Upper lobe of right lung (tissue), 1 donor: Measurements from ENCODE around the gene GALNTL6. TPM values are rescaled to one million over a fixed set of nuclear protein-coding genes. Genes with fewer than 3 reads are reported as not detected.
"Not testable (repeated sequence)": the region's sequence is repeated elsewhere in the genome, so short reads cannot be mapped to it uniquely, and the experiment has no call there.

Source experiments
- ATAC-seq: fragments of 200-7000 bp; cut with Tn5 transposase; one replicate; pipeline ENCODE4 v1.9.1; 2020; ENCODE audit warnings: mild to moderate bottlenecking, moderate library complexity
- DNase-seq: peaks from one replicate; pipeline ENCODE4 v3.0.0-alpha.2; 2020
- H3K27ac ChIP-seq: fragments of 200-600 bp; one replicate; pipeline ENCODE4 v1.8.0; 2022
- H3K27me3 ChIP-seq: fragments of 200-600 bp; one replicate; pipeline ENCODE4 v1.8.0; 2022; ENCODE audit warnings: mild to moderate bottlenecking
- H3K36me3 ChIP-seq: fragments of 200-600 bp; one replicate; pipeline ENCODE4 v1.8.0; 2022
- H3K4me1 ChIP-seq: fragments of 200-600 bp; one replicate; pipeline ENCODE4 v1.8.0; 2022
- H3K4me3 ChIP-seq: fragments of 200-600 bp; one replicate; pipeline ENCODE4 v1.8.0; 2022; ENCODE audit warnings: mild to moderate bottlenecking
- H3K9me3 ChIP-seq: fragments of 200-600 bp; one replicate; pipeline ENCODE4 v1.8.0; 2022
- intact Hi-C: fragments of 100-400 bp; cut with DNase I; formaldehyde crosslinking; loops from one replicate; pipeline ENCODE4 v1.11.0; 2022
- total RNA-seq: library from RNA; stranded (reverse); fragmentation: NEBNext Ultra II Directional; extraction: Animal tissue kit (Norgen Biotek cat#: 25700); gene quantifications from one replicate; pipeline ENCODE4 v1.2.1, GENCODE V29; 2021
- TF ChIP-seq, protein P1 (sequence below): fragments of 200-600 bp; IDR thresholded peaks from one replicate; pipeline ENCODE4 v1.8.0; 2022; ENCODE audit warnings: antibody characterized with exemption
- donor health status: DM: no; HTN: yes; CAD: no; lungs with severe emphysema.

Gene GALNTL6
- total RNA-seq, 1 donor from 2014 or later = 0.20 TPM

DNA sequence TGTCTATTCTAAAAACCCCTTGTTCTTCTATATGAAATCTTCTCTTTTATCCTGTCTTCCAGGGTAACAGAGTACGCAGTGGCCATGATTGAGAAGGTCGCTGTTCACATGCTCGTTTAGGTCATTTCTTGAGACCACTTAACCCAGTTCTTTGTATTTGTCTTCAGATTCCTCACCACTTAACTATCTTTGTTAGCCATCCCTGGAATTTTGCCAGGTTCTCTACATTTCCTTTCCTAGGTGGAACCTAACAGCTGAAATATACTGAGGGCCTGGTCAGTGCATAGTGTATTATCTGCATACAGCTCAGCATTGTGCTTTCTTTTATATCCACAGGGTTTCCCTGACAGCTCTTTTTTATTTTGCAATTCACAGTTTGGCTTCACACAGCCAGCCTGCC, 1206.5 kb downstream of the GALNTL6 start:
- Histone ChIP-seq H3K27me3 (no peaks in the 10 kb centered on the region), H3K27ac (no peak overlapping the region), H3K9me3 (no peaks in the 10 kb centered on the region), H3K4me3 (no peak overlapping the region), H3K36me3 (no peaks in the 10 kb centered on the region), H3K4me1 (no peaks in the 10 kb centered on the region)
- TF ChIP-seq, protein P1, sequence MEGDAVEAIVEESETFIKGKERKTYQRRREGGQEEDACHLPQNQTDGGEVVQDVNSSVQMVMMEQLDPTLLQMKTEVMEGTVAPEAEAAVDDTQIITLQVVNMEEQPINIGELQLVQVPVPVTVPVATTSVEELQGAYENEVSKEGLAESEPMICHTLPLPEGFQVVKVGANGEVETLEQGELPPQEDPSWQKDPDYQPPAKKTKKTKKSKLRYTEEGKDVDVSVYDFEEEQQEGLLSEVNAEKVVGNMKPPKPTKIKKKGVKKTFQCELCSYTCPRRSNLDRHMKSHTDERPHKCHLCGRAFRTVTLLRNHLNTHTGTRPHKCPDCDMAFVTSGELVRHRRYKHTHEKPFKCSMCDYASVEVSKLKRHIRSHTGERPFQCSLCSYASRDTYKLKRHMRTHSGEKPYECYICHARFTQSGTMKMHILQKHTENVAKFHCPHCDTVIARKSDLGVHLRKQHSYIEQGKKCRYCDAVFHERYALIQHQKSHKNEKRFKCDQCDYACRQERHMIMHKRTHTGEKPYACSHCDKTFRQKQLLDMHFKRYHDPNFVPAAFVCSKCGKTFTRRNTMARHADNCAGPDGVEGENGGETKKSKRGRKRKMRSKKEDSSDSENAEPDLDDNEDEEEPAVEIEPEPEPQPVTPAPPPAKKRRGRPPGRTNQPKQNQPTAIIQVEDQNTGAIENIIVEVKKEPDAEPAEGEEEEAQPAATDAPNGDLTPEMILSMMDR = no peak
- intact Hi-C loops = no loop called here
- DNase-seq (no peak), ATAC-seq (no peak)

DNA sequence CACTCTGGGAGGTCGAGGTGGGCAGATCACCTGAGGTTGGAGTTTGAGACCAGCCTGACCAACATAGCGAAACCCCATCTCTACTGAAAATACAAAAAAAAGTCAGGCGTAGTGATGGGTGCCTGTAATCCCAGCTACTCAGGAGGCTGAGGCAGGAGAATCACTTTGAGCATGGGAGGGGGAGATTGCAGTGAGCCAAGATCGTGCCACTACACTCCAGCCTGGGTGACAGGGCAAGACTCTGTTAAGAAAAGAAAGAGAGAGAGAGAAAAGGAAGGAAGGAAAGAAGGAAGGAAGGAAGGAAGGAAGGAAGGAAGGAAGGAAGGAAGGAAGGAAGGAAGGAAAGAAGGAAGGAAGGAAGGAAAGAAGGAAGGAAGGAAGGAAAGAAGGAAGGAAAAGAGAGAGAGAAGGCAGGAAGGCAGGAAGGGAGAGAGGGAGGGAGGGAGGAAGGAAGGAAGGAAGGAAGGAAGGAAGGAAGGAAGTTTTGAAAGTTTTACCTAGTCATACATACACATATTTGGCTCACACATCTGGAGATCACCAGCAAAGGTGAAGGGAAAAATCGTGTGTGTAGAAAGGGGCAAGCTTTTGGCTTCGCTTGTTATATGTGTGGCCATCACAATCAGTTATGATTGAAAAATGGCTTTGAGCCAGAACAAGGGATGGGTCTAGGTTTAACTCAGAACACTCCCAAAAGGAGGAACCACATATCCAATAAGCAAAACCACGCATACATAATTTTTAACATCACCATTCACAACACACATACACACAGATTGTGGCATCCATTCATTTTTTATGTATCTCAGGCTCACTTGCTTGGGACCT, 1208.8 kb downstream of the GALNTL6 start:
- H3K9me3 ChIP-seq, H3K27me3 ChIP-seq, H3K4me3 ChIP-seq, H3K36me3 ChIP-seq, intact Hi-C loops, DNase-seq, H3K27ac ChIP-seq, ATAC-seq, H3K4me1 ChIP-seq: not testable (repeated sequence)

DNA sequence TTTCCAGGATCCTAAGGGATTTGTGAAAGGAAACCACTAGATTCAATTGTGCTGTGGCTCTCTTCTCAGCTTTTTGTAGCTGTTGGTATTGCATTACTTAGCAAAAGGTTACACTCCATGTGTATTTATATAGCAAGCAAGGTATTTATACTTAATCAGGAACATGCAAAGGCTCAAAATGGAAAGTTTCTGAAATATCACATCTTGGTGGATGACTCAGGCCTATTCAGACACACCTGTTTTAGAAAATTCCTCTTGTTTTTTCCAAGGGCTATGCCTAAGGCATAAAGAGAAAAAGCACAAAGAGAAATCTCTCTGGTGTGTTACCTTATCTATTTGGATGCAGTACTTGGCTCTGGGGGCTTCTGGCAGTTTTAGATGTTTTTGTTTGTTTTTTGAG, 1211.0 kb downstream of the GALNTL6 start:
- no peak for ATAC-seq
- TF ChIP-seq, protein P1 = no peak
- Histone ChIP-seq H3K4me3 (no peak overlapping the region), H3K36me3 (no peaks in the 10 kb centered on the region), H3K27me3 (no peaks in the 10 kb centered on the region), H3K4me1 (no peaks in the 10 kb centered on the region), H3K27ac (no peak overlapping the region), H3K9me3 (no peaks in the 10 kb centered on the region)
- no peak for DNase-seq
- intact Hi-C loops = no loop called here

DNA sequence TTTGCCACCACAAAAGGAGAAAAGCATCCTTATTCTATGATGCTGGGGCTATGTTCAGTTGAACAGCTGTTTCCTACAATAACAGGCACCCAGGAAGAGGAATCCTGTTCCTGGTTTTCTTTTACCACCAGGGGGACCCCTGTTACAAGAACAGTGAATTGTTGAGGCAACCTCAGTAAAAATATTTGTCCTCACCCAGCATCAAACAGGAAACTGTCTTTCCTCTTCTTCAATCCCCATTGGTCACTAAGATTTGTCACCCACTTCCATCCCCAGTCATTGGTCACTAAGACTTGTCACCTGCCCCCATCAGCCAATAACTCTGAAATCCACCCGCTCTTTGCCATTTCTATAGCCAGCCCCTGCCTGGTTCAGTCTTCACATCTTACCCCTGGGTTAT, 1211.9 kb downstream of the GALNTL6 start:
- TF ChIP-seq, protein P1 = peak; percentile 67
- H3K4me3 ChIP-seq = no peak overlapping the region
- no peaks in the 10 kb centered on the region for H3K9me3 ChIP-seq
- DNase-seq (no peak), ATAC-seq (peak; percentile 86)
- no peaks in the 10 kb centered on the region for H3K27me3 ChIP-seq
- H3K36me3 ChIP-seq = no peaks in the 10 kb centered on the region
- no peak overlapping the region for H3K27ac ChIP-seq
- H3K4me1 ChIP-seq = no peaks in the 10 kb centered on the region
- intact Hi-C loops = no loop called here

DNA sequence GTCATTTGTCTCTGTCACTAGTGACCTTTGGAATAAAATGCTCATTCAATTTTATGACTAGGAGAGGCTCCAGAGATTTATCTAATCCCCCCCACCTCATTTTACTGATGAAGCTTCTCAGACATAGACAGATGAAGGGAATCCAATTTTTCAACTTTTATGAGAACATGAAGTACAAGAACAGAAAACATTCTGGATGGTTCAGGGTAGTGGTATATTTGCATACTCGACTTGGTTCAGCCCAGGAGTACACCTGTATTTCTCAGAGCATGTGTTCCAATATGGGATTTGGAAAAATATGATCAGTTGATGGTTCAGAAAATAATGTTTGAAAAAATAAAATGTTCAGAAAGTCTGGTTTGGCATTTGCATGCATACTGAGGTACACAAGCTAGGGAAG, 1224.0 kb downstream of the GALNTL6 start:
- intact Hi-C loops = no loop called here
- Histone ChIP-seq H3K4me3 (no peak overlapping the region), H3K27ac (no peak overlapping the region), H3K27me3 (no peaks in the 10 kb centered on the region), H3K9me3 (no peaks in the 10 kb centered on the region), H3K4me1 (peaks cover 16% of the 10 kb centered on the region), H3K36me3 (no peaks in the 10 kb centered on the region)
- TF ChIP-seq, protein P1 = no peak
- ATAC-seq (no peak), DNase-seq (no peak)

GRCh38 chr4:173038192-173038896, 1225.1 kb downstream of the GALNTL6 start:
- Histone ChIP-seq H3K27me3 (no peaks in the 10 kb centered on the region), H3K9me3 (no peaks in the 10 kb centered on the region), H3K4me3 (no peak overlapping the region), H3K4me1 (peaks cover 16% of the 10 kb centered on the region), H3K36me3 (no peaks in the 10 kb centered on the region), H3K27ac (no peak overlapping the region)
- TF ChIP-seq, protein P1 = no peak
- no peak for DNase-seq
- intact Hi-C loops = no loop called here
- no peak for ATAC-seq
